Measurements from ENCODE around the gene GPR137. TPM values are rescaled to one million over a fixed set of nuclear protein-coding genes. Genes with fewer than 3 reads are reported as not detected.

Gene GPR137
- total RNA-seq, 4 donors from 2014 or later, result 14.9 to 46.9 (median 33.8) TPM

- Histone ChIP-seq H3K27me3 (peaks cover 5% of the 10 kb centered on the region), H3K4me3 (replicated peaks in 1 of 3) (no peak overlapping the region), H3K9me3 (no peaks in the 10 kb centered on the region), H3K4me1 (peaks cover 3 to 28% of the 10 kb centered on the region in 2 donors), H3K36me3 (no peaks in the 10 kb centered on the region), H3K27ac (no peak overlapping the region)
- DNase-seq, result no peak
- 94 to 95% methylated on average over 11 to 12 of the region's 13 CpGs for WGBS, 2 donors
- TF ChIP-seq CTCF (IDR thresholded peaks at IDR 0.05), result no peak
- no peak for TF ChIP-seq POLR2A (IDR thresholded peaks at IDR 0.05)
- intact Hi-C loops (cut with DNase I), result no loop called here
Measured at GRCh38 chr11:64289002-64289564, 3.4 kb downstream of the GPR137 start.

- Histone ChIP-seq H3K9me3 (no peaks in the 10 kb centered on the region), H3K27ac (no peak overlapping the region), H3K4me1 (peaks cover 0 to 28% of the 10 kb centered on the region in 2 donors), H3K4me3 (replicated peaks in 1 of 3) (no peak overlapping the region), H3K36me3 (no peaks in the 10 kb centered on the region), H3K27me3 (peaks cover 5% of the 10 kb centered on the region)
- 55 to 76% methylated on average over 6 to 8 of the region's 10 CpGs for WGBS, 2 donors
- intact Hi-C loops (cut with DNase I), result no loop called here
- no peak for DNase-seq
- TF ChIP-seq CTCF (IDR thresholded peaks at IDR 0.05) (no peak), POLR2A (IDR thresholded peaks at IDR 0.05) (no peak)
Measured at GRCh38 chr11:64290352-64291261, 5.0 kb downstream of the GPR137 start.

GRCh38 chr11:64291262-64291751 lies 5.7 kb downstream of the GPR137 start, which contains the start of gene KCNK4:
KCNK4 (plus strand) TSS chr11:64291302; CDS start chr11:64293019, 1,717 bp downstream.
- Histone ChIP-seq H3K4me3 (replicated peaks in 1 of 3) (peak within 1 kb of the TSS in 1 of 3 donors; percentile 23), H3K4me1 (peaks cover 0 to 23% of the 10 kb centered on the region in 2 donors), H3K9me3 (no peaks in the 10 kb centered on the region), H3K27ac (no peak within 1 kb of the TSS), H3K36me3 (no peaks in the 10 kb centered on the region), H3K27me3 (peaks cover 5% of the 10 kb centered on the region)
- WGBS, 2 donors, result 10 to 27% methylated on average over 4 to 8 of the region's 45 CpGs
- TF ChIP-seq POLR2A (IDR thresholded peaks at IDR 0.05) (no peak), CTCF (IDR thresholded peaks at IDR 0.05) (no peak)
- DNase-seq, result no peak
- intact Hi-C loops (cut with DNase I), result no loop called here

- H3K27ac ChIP-seq, result no peak overlapping the region
- TF ChIP-seq POLR2A (IDR thresholded peaks at IDR 0.05) (no peak), CTCF (IDR thresholded peaks at IDR 0.05) (no peak)
- DNase-seq, result no peak
- peak overlapping the region in 1 of 3 donors; percentile 23 for H3K4me3 ChIP-seq (replicated peaks in 1 of 3)
- no peaks in the 10 kb centered on the region for H3K9me3 ChIP-seq
- intact Hi-C loops (cut with DNase I), result no loop called here
- peaks cover 0 to 18% of the 10 kb centered on the region in 2 donors for H3K4me1 ChIP-seq
- WGBS, 2 donors, result 0 to 1% methylated on average over 1 to 15 of the region's 96 CpGs
- H3K36me3 ChIP-seq, result no peaks in the 10 kb centered on the region
- H3K27me3 ChIP-seq, result peaks cover 5% of the 10 kb centered on the region
Measured at GRCh38 chr11:64291752-64292459, 6.3 kb downstream of the GPR137 start.

Data from thyroid gland (tissue), 4 donors.